ENCODE measurements around the gene CCR3.
"Not testable (repeated sequence)": the region's sequence is repeated elsewhere in the genome, so short reads cannot be mapped to it uniquely, and the experiment has no call there.

Gene CCR3

DNA sequence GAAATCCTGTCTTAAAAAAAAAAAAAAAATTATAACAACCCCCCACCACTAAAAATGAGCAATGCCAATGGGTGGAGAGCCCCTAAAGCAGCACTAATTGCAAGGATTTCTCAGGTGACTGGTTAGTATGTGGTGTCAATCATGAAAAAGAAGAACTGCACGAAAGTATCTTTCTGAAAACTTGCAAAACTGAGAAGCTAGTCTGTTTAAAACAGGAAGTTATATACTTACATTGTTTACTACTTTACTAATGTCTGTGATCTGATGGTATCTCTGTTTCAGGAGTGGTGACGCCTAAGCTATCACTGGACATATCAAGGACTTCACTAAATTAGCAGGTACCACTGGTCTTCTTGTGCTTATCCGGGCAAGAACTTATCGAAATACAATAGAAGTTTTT lies at the start of gene CCR3:
Gene CCR3 (plus strand): TSS at position 341 of the 400 bp plus-strand sequence. CDS start 22,699 bp downstream, outside the sequence.
- no peak for DNase-seq (ENCODE audit: low spot score)

DNA sequence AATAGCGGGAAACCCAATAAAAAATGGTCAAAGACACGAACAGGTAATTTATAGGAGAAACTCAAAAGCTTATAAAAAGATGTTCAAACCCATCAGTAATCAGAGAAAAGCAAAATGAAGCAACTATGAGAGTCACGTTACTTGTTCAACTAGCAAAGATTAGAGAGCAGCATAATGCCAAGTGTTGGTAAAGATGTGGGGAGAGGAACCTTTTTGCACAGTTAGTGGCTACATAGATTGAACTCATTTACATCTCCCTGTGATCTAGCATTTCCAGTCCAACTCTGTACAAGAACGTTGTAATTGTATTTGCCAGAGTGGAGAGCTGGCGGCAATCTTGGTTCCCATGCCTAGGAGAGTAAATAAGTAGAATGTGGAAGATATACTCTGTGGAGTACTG lies 49.3 kb upstream of the CCR3 start:
- DNase-seq (ENCODE audit: low spot score) = no peak

- DNase-seq (ENCODE audit: low spot score) = no peak
Measured at GRCh38 chr3:46193436-46193835, 48.8 kb upstream of the CCR3 start.

- DNase-seq (ENCODE audit: low spot score) = no peak
Measured at GRCh38 chr3:46194868-46195553, 47.2 kb upstream of the CCR3 start.

DNA sequence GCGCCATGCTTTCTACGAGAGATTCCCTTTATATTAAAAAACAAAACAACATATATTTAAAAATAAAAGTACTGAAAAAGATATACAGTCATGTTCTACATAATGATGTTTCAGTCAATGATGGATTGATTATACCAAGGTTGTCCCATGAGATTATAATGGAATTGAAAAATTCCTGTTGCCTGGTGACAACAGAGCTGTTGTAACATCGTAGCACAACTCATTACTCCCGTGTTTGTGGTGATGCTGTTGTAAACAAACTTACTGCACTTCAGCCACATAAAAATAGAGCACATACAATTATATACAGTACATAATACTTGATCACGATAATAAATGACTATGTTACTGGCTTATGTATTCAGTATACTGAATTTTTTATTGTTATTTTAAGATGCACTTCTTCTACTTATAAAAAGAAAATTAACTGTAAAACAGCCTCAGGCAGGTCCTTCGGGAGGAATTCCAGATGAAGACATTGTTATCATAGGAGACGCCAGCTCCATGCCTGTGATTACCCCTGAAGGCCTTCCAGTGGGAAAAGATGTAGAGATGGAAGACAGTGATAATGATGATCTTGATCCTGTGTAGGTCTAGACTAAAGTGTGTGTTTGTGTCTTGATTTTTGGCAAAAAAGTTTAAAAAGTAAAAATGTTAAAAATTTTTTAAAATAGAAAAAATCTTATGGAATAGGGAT lies 45.9 kb upstream of the CCR3 start:
- no peak for DNase-seq (ENCODE audit: low spot score)

DNA sequence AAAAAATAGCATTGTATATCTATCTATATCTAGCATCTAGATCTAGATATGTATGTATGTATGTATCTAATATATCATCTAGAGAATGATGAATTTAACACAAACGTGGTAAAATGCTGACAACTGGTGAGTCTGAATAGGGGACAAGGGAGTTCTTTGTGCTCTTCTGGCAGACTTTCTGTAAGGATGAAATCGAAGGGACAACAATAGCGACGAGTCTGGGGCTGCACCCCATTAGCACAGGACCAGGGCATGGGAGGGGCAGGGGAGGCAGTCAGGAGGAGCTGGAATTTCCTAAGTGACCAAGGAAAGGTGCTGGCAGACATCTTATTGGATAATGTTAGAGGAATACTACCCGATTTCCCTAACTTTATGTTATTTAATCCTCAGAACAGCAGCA lies 42.0 kb upstream of the CCR3 start:
- DNase-seq (ENCODE audit: low spot score) = no peak

GRCh38 chr3:46200790-46201189 lies 41.5 kb upstream of the CCR3 start:
- no peak for DNase-seq (ENCODE audit: low spot score)

- no peak for DNase-seq (ENCODE audit: low spot score)
Measured at GRCh38 chr3:46202535-46202934, 39.7 kb upstream of the CCR3 start.

GRCh38 chr3:46203681-46204080 lies 38.6 kb upstream of the CCR3 start:
- no peak for DNase-seq (ENCODE audit: low spot score)

DNA sequence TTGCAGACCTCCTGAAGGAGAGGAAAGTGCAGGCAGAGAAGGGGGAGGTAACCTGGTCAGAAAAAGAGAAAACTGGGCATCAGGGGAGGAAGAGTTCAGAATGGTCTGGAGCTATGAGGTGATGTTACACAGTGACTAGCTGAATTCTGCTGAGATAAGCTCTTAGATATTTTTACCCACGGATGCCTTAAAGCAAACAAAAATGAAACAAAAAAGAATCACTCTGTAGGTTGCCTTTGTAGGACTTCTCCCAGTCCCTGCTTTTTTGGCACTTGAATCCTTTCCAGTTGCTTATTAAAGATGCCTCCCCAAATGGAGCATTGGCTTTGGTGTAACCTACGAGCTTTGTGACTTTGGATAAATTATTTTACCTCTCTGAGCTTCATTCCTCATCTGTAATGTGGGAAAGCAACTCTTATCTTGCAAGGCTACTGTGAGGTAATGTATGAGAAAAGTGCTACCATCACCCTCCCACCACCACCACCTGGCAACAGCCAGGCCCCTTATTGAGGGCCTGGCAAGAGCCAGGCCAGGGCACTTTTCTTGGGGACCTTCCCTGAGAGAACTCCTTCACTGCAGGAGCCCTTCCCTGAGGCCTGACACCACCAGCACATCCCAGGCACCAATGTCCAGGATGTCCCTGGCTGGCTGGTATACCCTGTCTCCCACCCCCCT lies 36.8 kb upstream of the CCR3 start:
- no peak for DNase-seq (ENCODE audit: low spot score)

DNA sequence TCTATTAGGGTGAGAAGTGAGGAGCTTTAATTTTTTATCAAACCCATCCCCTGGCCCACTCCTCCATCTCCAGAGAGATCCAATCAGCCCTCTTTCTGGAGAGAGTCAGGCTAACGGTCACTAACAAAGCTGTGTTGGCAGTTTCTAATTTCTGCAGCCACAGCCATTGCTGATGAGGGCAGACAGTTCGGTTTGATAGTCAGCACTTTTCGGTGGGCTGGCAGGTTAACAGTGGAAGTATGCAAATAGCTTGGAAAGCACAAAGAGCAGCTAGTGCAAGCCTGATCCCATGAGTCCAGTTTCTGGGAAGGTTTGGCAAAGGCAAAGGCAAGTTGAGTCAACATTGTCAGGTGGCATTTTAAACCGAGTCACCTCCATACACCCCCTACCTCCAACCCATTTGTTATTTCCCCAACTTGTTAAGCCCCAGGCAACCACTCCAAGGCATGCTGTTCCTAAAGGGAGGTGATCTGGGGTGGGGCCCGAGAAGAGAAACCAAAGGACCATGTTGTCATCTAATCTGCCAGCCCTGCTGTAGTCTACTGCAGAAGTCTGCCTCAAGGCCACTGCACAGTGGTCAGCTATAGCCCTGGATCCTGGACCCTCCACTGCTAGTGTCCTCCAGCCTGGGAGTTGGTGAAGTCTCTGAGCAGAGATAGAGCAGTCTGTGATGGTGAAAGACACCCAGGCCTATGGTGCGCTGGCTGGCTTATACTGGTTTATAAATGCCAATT lies 35.8 kb upstream of the CCR3 start:
- DNase-seq (ENCODE audit: low spot score) = no peak

DNA sequence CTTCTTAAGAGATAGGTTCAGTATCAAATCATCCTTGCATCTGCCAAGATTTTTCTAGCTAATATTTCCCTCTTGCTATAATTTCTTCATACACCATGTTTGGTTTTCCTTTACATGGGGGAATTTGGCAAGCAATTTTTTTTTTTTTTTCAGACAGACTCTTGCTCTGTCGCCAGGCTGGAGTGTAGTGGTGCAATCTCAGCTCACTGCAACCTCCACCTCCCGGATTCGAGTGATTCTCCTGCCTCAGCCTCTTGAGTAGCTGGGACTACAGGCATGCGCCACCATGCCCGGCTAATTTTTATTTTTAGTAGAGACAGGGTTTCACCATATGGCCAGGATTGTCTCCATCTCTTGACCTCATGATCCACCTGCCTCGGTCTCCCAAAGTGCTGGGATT lies 34.7 kb upstream of the CCR3 start:
- DNase-seq (ENCODE audit: low spot score) = not testable (repeated sequence)

- no peak for DNase-seq (ENCODE audit: low spot score)
Measured at GRCh38 chr3:46208167-46208704, 34.0 kb upstream of the CCR3 start, which contains the start of gene CCR1. Gene CCR1 (minus strand): TSS chr3:46208313. CDS start chr3:46204313, 4,000 bp downstream.

GRCh38 chr3:46209053-46209452 lies 33.2 kb upstream of the CCR3 start:
- no peak for DNase-seq (ENCODE audit: low spot score)

DNA sequence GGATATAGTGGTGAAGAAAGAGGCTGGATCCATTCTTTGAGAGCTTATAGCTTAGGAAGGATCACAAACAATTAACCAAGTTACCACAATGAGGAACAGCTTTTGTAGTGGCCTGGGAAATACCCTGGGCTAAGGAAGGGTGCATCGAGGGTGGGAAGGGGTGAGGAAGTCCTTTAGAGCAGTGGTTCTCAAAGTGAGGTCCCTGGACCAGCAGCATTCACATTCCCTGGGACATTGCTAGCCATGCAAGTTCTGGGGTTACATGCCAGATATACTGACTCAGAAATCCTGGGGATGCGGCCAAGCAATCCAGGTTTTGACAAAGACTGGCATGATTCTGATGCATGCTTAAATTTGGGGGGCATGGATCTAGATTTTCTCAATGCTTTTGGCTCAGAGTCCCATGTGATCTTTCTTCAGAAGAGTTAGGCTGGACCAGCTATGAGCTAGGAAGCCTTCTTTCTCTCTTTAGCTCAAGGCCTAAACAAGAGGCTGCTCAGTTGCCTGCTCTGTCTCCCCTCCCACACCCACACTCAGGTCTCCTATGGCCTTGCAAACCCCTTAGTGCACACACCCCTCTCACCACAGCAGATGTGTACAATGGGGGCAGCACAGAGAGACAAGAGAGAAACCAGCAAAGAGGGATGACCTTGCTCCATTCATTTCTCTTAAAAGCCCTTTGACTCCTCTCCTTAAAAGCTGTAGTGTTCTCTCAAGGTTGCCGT lies 32.4 kb upstream of the CCR3 start:
- no peak for DNase-seq (ENCODE audit: low spot score)

GRCh38 chr3:46212101-46212500 lies 30.2 kb upstream of the CCR3 start:
- no peak for DNase-seq (ENCODE audit: low spot score)

GRCh38 chr3:46213201-46213600 lies 29.1 kb upstream of the CCR3 start:
- DNase-seq (ENCODE audit: low spot score) = no peak

GRCh38 chr3:46214751-46215352 lies 27.4 kb upstream of the CCR3 start:
- peak; percentile 14 for DNase-seq (ENCODE audit: low spot score)

DNA sequence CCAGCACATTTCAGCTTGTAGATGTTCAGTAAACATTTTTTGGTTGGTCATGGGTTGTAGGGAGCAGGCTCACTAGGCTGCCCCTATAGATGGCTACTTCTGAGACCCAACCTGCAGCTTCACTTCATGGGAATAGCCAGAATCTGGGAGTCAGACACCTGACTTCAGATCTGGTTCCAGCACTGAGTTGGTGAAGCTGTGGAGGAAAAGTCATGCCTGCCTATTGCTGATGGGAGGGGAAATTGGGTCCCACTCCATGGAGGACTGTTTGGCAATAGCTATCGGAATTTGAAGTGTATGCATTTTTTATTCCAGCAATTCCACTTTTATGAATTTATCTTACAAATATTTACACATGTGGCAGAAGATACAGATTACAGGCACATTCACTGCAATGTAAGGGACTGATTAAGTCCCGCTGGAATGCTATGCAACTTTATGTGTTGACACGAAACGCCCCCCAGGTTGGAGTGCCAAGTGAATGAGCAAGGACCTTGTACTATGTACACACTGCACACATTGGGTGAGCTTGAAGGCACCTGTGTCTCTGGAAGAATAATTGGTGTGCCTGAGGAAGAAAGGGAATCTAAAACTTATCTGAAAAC lies 26.3 kb upstream of the CCR3 start:
- no peak for DNase-seq (ENCODE audit: low spot score)

GRCh38 chr3:46218196-46218709 lies 24.0 kb upstream of the CCR3 start:
- no peak for DNase-seq (ENCODE audit: low spot score)
